CD4-positive, alpha-beta T cell treated with Interferon gamma for 1 hour (primary cell): ENCODE data around the gene TSPAN10.

Experiments used
- DNase-seq: peaks from one replicate; pipeline ENCODE4 v3.0.0-alpha.2; 2020

Gene TSPAN10

GRCh38 chr17:81635973-81636504 is 957 bp upstream of the TSPAN10 start:
- DNase-seq = no peak

- DNase-seq = no peak
Measured at GRCh38 chr17:81638683-81639082, 1.7 kb downstream of the TSPAN10 start.

GRCh38 chr17:81640011-81640410 is 3.0 kb downstream of the TSPAN10 start:
- DNase-seq = no peak

DNA sequence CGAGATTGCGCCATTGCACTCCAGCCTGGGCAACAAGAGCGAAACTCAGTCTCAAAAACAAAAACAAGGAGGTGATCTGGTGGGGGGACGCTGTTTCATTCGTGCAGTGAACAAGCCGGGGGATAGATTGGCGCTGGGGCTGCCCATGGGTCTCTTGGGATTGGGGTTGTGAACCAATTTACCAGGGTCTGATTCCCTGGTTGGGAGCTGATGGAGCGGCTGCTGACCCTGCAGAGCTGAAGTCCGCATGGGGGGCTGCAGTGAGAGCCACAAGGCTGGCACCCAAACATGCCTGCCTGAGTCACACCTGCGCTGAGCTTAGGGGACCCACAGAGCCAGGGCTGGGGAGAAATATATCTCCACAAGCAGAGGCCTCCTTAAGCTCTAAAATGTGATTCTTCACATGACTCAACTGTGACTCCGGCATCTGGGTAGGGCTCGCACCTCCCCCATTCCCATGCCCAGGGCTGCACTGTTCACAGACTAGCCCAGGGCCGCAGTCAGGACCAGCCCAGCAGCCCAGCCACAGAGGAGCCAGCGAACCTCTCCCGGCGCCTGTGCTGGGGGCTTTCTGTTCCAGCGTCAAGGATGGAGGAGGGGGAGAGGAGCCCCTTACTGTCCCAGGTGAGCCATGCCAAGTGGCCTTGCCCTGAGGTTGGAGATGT is 5.0 kb downstream of the TSPAN10 start:
- DNase-seq = no peak

GRCh38 chr17:81644496-81644895 is 7.5 kb downstream of the TSPAN10 start:
- DNase-seq = no peak

GRCh38 chr17:81644976-81645952 is 8.3 kb downstream of the TSPAN10 start:
- DNase-seq = no peak

GRCh38 chr17:81646869-81647600 is 10.0 kb downstream of the TSPAN10 start:
- no peak for DNase-seq

DNA sequence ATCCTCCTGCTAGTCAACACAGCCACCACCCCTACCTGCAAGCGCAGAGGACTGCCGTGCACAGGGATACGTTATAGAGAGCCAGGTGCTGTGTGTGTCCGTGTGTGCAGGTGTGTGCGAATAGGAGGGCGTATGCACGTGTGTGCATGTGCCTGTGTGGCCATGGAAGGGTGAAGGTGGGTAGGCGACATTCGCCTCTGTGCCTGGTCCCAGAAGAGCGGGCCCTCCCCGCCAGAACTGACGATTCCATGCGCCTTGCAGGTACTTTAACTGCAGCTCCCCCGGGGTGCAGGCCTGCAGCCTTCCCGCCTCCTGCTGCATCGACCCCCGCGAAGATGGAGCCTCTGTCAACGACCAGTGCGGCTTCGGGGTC is 10.6 kb downstream of the TSPAN10 start:
- no peak for DNase-seq

DNA sequence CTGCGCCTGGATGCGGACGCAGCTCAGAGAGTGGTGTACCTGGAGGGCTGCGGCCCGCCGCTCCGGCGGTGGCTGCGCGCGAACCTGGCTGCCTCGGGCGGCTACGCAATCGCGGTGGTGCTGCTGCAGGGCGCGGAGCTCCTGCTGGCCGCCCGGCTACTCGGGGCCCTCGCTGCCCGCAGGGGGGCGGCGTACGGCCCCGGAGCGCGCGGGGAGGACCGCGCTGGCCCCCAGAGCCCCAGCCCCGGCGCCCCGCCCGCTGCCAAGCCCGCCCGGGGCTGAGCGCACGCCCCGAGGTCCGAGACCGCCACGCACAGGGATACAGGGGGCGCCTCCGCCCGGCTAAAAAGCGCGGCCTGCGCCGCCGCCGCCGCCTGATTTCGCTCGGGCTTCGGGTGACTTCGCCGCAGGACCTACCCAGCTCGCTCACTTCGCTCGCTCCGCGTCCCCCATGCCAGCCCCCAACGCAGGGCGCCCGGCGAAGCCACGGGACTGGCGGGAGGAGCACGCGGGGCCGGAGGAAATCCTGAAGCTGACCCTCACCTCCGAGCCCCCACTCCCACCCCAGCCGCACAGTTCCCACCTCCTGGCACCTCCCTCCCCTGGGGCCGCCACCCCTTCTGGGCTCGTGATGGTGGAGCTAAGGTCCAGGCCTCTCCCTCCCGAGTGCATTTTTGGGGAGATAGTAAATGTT is 11.2 kb downstream of the TSPAN10 start:
- DNase-seq = no peak

- DNase-seq = no peak
Measured at GRCh38 chr17:81648707-81649085, 11.7 kb downstream of the TSPAN10 start.

- no peak for DNase-seq
Measured at GRCh38 chr17:81650951-81651350, 14.0 kb downstream of the TSPAN10 start.

DNA sequence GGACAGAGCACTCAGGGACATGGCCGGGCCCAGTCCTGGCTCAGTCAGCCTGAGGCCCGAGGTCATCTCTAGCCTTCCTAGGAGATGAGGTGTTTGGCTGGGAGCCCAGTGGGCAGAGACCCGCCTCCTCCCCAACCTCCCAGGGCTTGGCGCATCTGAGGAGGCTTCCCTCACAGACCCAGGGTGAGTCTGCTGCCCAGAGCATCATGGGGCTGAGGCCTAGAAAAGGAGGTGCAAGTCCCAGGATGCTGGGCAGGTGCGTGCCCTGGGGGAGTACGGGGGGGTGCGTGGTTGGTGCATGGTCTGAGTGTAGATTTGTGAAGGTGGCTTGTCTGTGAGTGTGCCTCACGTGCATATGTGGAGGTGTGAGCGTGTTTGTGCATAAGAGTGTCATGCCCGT is 14.7 kb downstream of the TSPAN10 start:
- no peak for DNase-seq

- DNase-seq = no peak
Measured at GRCh38 chr17:81652906-81653771, 16.1 kb downstream of the TSPAN10 start.

GRCh38 chr17:81655378-81656117 is 18.6 kb downstream of the TSPAN10 start:
- no peak for DNase-seq

DNA sequence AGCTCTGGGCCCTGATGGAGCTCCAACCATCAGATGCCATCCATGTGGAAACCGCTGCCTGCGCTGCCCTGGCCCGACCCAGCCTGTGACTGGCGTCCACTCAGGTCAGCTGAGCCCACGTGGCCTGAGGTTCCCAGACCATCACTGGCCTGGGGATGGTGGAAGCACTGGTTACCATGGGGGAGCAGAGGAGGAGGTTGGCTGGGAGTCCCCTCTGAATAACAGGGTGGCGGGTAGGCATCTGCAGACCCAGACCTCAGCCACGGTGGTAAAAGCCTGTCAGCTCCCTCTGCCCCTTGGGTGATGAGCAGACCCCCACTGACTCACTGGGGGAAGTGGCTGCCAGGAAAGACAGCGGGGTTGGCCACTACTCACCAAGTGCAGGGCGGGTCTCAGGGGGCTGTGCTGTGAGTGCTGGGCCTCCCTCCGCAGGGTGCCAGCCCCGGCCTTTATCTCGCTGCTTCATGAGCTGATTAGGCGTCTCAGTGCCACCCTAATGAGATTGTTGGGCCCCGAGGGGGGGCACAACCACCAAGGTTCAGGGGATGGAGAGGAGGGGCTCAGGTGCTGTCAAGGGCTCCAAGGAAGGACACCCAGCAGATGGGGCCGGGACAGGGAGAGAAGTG is 19.2 kb downstream of the TSPAN10 start, which contains the start of gene PDE6G:
Gene PDE6G, minus strand, starts transcription at position 425 of the 626 bp plus-strand sequence. CDS start 3,237 bp downstream, outside the sequence.
- DNase-seq = no peak

GRCh38 chr17:81656835-81657234 is 19.8 kb downstream of the TSPAN10 start:
- no peak for DNase-seq

DNA sequence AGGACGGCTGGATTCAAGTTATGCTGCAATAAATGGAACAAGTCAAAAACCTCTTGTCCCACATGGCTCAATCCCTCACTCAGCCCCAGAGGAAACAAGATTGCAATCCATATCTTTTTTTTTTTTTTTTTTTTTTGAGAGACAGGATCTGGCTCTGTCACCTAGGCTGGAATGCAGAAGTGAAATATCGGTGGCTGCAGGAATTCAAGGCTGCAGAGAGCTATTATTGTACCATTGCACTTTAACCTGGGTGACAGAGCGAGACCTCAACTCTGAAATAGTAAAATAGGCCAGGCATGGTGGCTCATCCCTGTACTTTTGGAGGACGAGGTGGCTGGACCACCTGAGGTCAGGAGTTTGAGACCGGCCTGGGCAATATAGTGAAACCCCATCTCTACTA is 22.0 kb downstream of the TSPAN10 start:
- no peak for DNase-seq

DNA sequence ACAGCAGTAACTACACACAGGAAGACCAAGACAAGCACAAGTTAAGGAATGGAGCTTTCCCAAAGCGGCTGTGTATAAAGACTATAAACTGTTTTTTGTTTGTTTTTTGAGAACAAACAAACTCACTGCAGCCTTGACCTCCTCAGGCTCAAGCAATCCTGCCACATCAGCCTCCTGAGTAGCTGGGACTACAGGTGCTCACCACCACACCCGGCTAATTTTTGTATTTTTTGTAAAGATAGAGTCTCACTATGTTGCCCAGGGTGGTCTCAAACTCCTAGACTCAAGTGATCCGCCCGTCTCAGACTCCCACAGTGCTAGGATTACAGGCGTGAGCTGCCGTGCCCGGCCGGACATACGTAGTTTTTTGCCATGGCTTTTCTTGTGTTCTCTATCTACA is 23.4 kb downstream of the TSPAN10 start:
- DNase-seq = no peak

DNA sequence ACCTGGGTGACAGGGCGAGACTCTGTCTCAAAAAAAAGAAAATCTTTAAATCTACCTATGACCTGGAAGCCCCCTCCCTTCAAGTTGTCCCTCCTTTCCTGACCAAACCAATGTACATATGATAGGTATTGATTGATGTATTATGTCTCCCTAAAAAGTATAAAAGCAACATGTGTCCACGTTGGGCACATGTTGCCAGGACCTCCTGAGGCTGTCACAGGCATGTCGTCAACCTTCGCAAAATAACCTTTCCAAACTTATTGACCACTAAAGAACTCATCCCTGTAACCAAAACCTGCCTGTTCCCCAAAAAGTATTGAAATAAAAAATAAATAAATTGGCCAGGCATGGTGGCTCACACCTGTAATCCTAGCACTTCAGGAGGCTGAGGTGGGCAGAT is 25.0 kb downstream of the TSPAN10 start:
- DNase-seq = no peak

DNA sequence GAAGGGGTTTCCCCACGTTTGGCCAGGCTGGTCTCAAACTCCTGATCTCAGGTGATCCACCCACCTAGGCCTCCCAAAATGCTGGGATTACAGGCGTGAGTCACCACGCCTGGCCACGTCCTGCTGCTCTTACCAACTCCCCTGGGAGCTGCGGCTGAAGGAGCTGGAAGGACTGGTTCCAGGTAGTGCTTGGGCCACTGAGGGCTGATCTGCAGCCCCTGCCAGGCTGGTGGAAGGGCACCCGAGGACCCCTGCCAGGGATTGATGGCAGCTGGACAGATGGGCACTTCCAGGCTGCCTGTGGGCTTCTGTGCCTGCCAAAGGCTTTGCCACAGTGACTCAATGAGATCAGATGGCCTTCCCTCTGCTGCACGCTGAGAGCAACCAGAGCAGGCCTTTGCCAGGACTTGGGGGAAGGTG is 27.1 kb downstream of the TSPAN10 start:
- DNase-seq = no peak
